ENCODE data around the gene PCYT1B. TPM values are rescaled to one million over a fixed set of nuclear protein-coding genes. Genes with fewer than 3 reads are reported as not detected.

The PCYT1B gene
- total and polyA plus RNA-seq, 8 donors: 0.06 to 3.1 (median 0.21) TPM; not detected in 4

- H3K27ac ChIP-seq: no peak overlapping the region
- H3K27me3 ChIP-seq: no peaks in the 10 kb centered on the region
- intact Hi-C loops (cut with DNase I; ENCODE audit: low total_unique reads): no loop called here
- no peak for DNase-seq
- no peaks in the 10 kb centered on the region for H3K9me3 ChIP-seq
- H3K4me3 ChIP-seq: no peak overlapping the region
- H3K4me1 ChIP-seq: no peaks in the 10 kb centered on the region
- H3K36me3 ChIP-seq: no peaks in the 10 kb centered on the region
- TF ChIP-seq EP300 (IDR thresholded peaks at IDR 0.05) (no peak), CTCF (IDR thresholded peaks at IDR 0.05) (no peak), POLR2A (IDR thresholded peaks at IDR 0.05) (no peak), POLR2AphosphoS5 (IDR thresholded peaks at IDR 0.05) (no peak)
- WGBS, 5 donors: 69 to 83% (median 75%) methylated on average over 5 of the region's 5 CpGs
Observed at GRCh38 chrX:24550166-24550565, 97.0 kb downstream of the PCYT1B start.

- no peaks in the 10 kb centered on the region for H3K27me3 ChIP-seq
- 76 to 97% (median 94%) methylated on average over 1 of the region's 1 CpG for WGBS, 5 donors
Observed at GRCh38 chrX:24547961-24548360, 99.2 kb downstream of the PCYT1B start.

GRCh38 chrX:24542756-24543155 lies 104.4 kb downstream of the PCYT1B start:
- Histone ChIP-seq H3K36me3 (peaks cover 0 to 5% (median 3%) of the 10 kb centered on the region in 4 donors), H3K4me3 (no peak overlapping the region), H3K4me1 (no peaks in the 10 kb centered on the region), H3K27ac (no peak overlapping the region), H3K9me3 (no peaks in the 10 kb centered on the region), H3K27me3 (no peaks in the 10 kb centered on the region)
- no peak for DNase-seq
- intact Hi-C loops (cut with DNase I; ENCODE audit: low total_unique reads): no loop called here
- no peak for TF ChIP-seq CTCF (IDR thresholded peaks at IDR 0.05)
- no peak for TF ChIP-seq EP300 (IDR thresholded peaks at IDR 0.05)
- TF ChIP-seq POLR2A (IDR thresholded peaks at IDR 0.05): no peak
- no peak for TF ChIP-seq POLR2AphosphoS5 (IDR thresholded peaks at IDR 0.05)
- 41 to 69% (median 66%) methylated on average over 4 of the region's 4 CpGs for WGBS, 5 donors

More at GRCh38 chrX:24547961-24548360, 99.2 kb downstream of the PCYT1B start:
- Histone ChIP-seq H3K4me3 (no peak overlapping the region), H3K36me3 (no peaks in the 10 kb centered on the region), H3K4me1 (no peaks in the 10 kb centered on the region), H3K27ac (no peak overlapping the region), H3K9me3 (no peaks in the 10 kb centered on the region)
- DNase-seq: no peak
- no peak for TF ChIP-seq POLR2A (IDR thresholded peaks at IDR 0.05)
- no peak for TF ChIP-seq POLR2AphosphoS5 (IDR thresholded peaks at IDR 0.05)
- TF ChIP-seq EP300 (IDR thresholded peaks at IDR 0.05): no peak
- no peak for TF ChIP-seq CTCF (IDR thresholded peaks at IDR 0.05)
- intact Hi-C loops (cut with DNase I; ENCODE audit: low total_unique reads): no loop called here

- DNase-seq: no peak
- Histone ChIP-seq H3K36me3 (peaks cover 0 to 26% (median 22%) of the 10 kb centered on the region in 4 donors), H3K27me3 (no peaks in the 10 kb centered on the region), H3K4me3 (no peak overlapping the region), H3K27ac (no peak overlapping the region), H3K4me1 (no peaks in the 10 kb centered on the region), H3K9me3 (no peaks in the 10 kb centered on the region)
- intact Hi-C loops (cut with DNase I; ENCODE audit: low total_unique reads): no loop called here
- TF ChIP-seq POLR2A (IDR thresholded peaks at IDR 0.05) (no peak), POLR2AphosphoS5 (IDR thresholded peaks at IDR 0.05) (no peak), EP300 (IDR thresholded peaks at IDR 0.05) (no peak), CTCF (IDR thresholded peaks at IDR 0.05) (no peak)
Observed at GRCh38 chrX:24536551-24536950, 110.6 kb downstream of the PCYT1B start.

All from stomach (tissue), 9 donors.